DOHH2 (cell line): ENCODE measurements around the gene JOSD2.

Source experiments
- H3F3A ChIP-seq: fragments of 200-600 bp; sonication (generic), shearing (Covaris generic); 2 replicates; pipeline ENCODE4 v1.6.0; 2016; ENCODE audit warnings: antibody characterized with exemption, mild to moderate bottlenecking; ENCODE audit not compliant: control insufficient read depth, insufficient read depth
- H3K27ac ChIP-seq: fragments of 200-600 bp; sonication (generic); 2 replicates; pipeline ENCODE4 v1.5.1; 2014; ENCODE audit warnings: low read depth, mild to moderate bottlenecking, low read length, moderate library complexity
- H3K27me3 ChIP-seq: fragments of 200-600 bp; sonication (generic); 2 replicates; pipeline ENCODE4 v1.6.1; 2014; ENCODE audit warnings: mild to moderate bottlenecking, low read length, mixed read lengths; ENCODE audit not compliant: control insufficient read depth
- H3K36me3 ChIP-seq: fragments of 200-600 bp; sonication (generic); 2 replicates; pipeline ENCODE4 v1.6.1; 2014; ENCODE audit warnings: mild to moderate bottlenecking, low read length, moderate library complexity, mixed read lengths; ENCODE audit not compliant: control insufficient read depth
- H3K4me1 ChIP-seq: fragments of 200-600 bp; sonication (generic); 2 replicates; pipeline ENCODE4 v1.6.1; 2014; ENCODE audit warnings: mild to moderate bottlenecking, low read length, mixed read lengths; ENCODE audit not compliant: control insufficient read depth
- H3K4me2 ChIP-seq: fragments of 200-600 bp; sonication (generic); 2 replicates; pipeline ENCODE4 v1.6.0; 2014; ENCODE audit warnings: mild to moderate bottlenecking, low read length, moderate library complexity
- H3K4me3 ChIP-seq: fragments of 200-600 bp; sonication (generic); 2 replicates; pipeline ENCODE4 v1.5.1; 2014; ENCODE audit warnings: mild to moderate bottlenecking, low read length, mixed read lengths
- H3K79me2 ChIP-seq: fragments of 200-600 bp; sonication (generic); 2 replicates; pipeline ENCODE4 v1.6.1; 2014; ENCODE audit warnings: mild to moderate bottlenecking, low read length, mixed read lengths; ENCODE audit not compliant: control insufficient read depth
- H3K9me2 ChIP-seq: fragments of 200-600 bp; sonication (generic); replicated peaks from 2 replicates; pipeline ENCODE4 v1.6.1; 2014; ENCODE audit warnings: mild to moderate bottlenecking, low read length, mixed read lengths; ENCODE audit not compliant: control insufficient read depth
- H3K9me3 ChIP-seq: fragments of 200-600 bp; sonication (generic); 2 replicates; pipeline ENCODE4 v1.6.1; 2014; ENCODE audit warnings: antibody characterized with exemption, low read length, mixed read lengths; ENCODE audit not compliant: control insufficient read depth, insufficient read depth
- H4K20me1 ChIP-seq: fragments of 200-600 bp; sonication (generic); 2 replicates; pipeline ENCODE4 v1.6.0; 2014; ENCODE audit warnings: low read depth, mild to moderate bottlenecking, antibody characterized with exemption, low read length, moderate library complexity; ENCODE audit not compliant: control insufficient read depth, insufficient read depth
- EZH2phosphoT487 ChIP-seq: fragments of 200-600 bp; sonication (generic); IDR thresholded peaks from 2 replicates; pipeline ENCODE4 v1.6.1; 2017; ENCODE audit warnings: borderline replicate concordance, mild to moderate bottlenecking, antibody characterized with exemption, low read length, moderate library complexity, mixed read lengths
- TF ChIP-seq, protein P1 (sequence below): fragments of 200-600 bp; sonication (generic); IDR thresholded peaks from one replicate; pipeline ENCODE4 v1.5.1; 2014; ENCODE audit warnings: antibody characterized with exemption, mild to moderate bottlenecking, low read depth, low read length; ENCODE audit not compliant: poor library complexity, severe bottlenecking

The JOSD2 gene

DNA sequence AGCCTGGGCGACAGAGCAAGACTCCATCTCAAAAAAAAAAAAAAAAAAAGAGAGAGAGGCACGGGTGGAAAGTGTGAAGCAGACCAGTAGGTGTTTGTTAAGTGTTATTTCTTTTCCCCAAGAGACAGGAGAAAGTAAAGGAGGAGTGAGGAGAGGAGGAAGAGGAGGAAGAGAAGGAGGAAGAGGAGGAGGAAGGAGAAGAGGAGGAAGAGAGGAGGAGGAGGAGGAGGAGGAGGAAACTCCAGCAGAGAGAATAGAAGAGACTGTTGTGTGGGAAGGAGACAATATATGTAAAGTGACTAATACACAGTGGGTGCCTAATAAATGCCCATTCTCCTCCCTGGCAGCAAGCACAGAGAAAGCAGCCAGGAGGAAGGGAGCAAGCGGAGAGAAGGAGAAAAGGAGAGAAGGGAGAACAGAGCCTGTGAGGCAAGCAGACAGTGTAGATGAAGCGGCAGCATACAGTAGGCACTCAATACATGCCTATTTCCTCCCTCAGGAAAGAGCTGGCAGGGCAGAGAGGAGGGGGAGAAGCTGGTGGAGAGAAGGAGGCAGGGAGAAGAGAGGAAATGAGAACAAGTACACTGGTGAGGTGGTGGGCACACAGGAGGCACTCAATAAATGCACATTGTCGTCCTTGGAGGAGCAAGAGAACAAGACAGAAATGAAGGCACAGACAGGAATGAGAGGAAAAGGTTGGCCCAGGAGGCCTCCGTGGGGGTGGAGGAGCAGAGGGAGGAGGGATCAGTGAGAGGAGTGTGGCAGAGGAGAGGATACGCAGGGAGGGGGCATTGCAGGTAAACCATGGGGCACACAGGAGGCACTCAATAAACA lies 16.6 kb downstream of the JOSD2 start:
- Histone ChIP-seq H3K36me3 (no peaks in the 10 kb centered on the region), H3F3A (peaks cover 6% of the 10 kb centered on the region), H3K27ac (no peak overlapping the region), H3K27me3 (no peaks in the 10 kb centered on the region), H3K9me2 (no peaks in the 10 kb centered on the region), H3K4me3 (no peak overlapping the region), H3K9me3 (no peaks in the 10 kb centered on the region), H4K20me1 (no peaks in the 10 kb centered on the region), H3K79me2 (no peaks in the 10 kb centered on the region), H3K4me2 (no peak overlapping the region), H3K4me1 (peaks cover 12% of the 10 kb centered on the region)
- TF ChIP-seq, protein P1, sequence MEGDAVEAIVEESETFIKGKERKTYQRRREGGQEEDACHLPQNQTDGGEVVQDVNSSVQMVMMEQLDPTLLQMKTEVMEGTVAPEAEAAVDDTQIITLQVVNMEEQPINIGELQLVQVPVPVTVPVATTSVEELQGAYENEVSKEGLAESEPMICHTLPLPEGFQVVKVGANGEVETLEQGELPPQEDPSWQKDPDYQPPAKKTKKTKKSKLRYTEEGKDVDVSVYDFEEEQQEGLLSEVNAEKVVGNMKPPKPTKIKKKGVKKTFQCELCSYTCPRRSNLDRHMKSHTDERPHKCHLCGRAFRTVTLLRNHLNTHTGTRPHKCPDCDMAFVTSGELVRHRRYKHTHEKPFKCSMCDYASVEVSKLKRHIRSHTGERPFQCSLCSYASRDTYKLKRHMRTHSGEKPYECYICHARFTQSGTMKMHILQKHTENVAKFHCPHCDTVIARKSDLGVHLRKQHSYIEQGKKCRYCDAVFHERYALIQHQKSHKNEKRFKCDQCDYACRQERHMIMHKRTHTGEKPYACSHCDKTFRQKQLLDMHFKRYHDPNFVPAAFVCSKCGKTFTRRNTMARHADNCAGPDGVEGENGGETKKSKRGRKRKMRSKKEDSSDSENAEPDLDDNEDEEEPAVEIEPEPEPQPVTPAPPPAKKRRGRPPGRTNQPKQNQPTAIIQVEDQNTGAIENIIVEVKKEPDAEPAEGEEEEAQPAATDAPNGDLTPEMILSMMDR: no peak
- no peak for TF ChIP-seq EZH2phosphoT487

DNA sequence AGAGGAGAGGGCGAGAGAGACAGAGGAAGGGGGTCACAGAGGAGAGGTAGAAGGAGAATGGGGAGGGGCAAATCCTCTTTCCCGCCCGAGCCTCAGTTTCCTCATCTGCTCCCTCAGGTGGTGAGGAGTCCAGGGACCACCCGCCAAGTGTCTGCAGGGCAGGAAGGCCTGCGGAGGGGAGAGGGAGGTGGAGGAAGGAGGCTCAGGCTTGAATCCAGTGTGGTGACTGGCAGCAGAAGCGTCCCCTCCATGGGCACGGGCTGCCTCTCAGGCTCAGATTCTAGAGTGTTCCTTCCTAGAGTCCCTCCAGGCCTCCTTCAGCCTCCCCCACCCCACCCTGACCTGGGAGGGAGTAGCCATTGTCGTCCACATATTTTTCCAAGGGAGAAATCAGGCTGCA lies 17.8 kb downstream of the JOSD2 start:
- Histone ChIP-seq H3K9me3 (no peaks in the 10 kb centered on the region), H3K4me2 (no peak overlapping the region), H3K27me3 (no peaks in the 10 kb centered on the region), H3K4me3 (no peak overlapping the region), H4K20me1 (no peaks in the 10 kb centered on the region), H3K4me1 (peaks cover 20% of the 10 kb centered on the region), H3K9me2 (no peaks in the 10 kb centered on the region), H3K79me2 (no peaks in the 10 kb centered on the region), H3K36me3 (no peaks in the 10 kb centered on the region), H3K27ac (no peak overlapping the region), H3F3A (peaks cover 11% of the 10 kb centered on the region)
- TF ChIP-seq EZH2phosphoT487: no peak
- TF ChIP-seq, protein P1: no peak

DNA sequence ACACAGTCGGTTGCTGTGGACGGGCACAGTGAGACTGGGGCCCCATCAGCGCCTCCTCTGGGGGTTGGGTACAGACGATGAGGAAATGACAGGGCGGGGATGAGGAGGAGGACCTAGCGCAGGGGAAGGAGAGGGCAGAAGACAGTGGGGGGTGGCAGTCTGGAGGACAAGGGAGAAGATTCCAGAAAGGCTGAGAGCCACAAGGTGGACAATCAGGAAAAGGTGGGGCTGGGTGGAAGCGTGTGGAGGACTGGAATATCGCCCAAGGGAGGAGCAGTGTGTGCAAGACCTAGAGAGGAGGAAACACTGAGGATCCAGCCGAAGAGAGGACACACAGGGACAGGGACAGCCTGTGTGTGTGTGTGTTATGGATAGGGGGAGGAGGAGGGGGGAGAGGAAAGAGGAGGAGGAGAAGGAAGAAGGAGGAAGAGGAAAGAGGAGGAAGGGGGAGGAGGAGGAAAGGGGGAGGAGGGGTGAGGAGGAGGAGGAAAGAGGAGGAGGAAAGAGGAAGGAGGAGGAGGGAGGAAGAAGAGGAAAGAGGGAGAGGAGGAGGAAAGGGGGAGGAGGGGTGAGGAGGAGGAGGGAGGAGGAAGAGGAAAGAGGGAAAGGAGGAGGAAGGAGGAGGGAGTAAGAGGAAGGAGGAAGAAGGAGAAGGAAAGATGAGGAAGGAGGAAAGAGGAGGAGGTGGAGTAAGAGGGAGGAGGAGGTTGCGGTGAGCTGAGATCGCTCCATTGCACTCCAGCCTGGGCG lies 18.5 kb downstream of the JOSD2 start:
- no peaks in the 10 kb centered on the region for H3K79me2 ChIP-seq
- peaks cover 26% of the 10 kb centered on the region for H3K4me1 ChIP-seq
- H3K4me2 ChIP-seq: peak overlapping the region; percentile 42
- H3K36me3 ChIP-seq: no peaks in the 10 kb centered on the region
- no peaks in the 10 kb centered on the region for H3K9me2 ChIP-seq
- no peaks in the 10 kb centered on the region for H3K9me3 ChIP-seq
- no peaks in the 10 kb centered on the region for H4K20me1 ChIP-seq
- H3F3A ChIP-seq: peaks cover 11% of the 10 kb centered on the region
- no peak overlapping the region for H3K4me3 ChIP-seq
- TF ChIP-seq, protein P1: no peak
- no peak for TF ChIP-seq EZH2phosphoT487
- H3K27ac ChIP-seq: peak overlapping the region; percentile 24; the same call in 1 of the 2 replicates
- no peaks in the 10 kb centered on the region for H3K27me3 ChIP-seq
